HG03575 (cell line): Measurements from ENCODE around the gene CA5A.
"Not testable (repeated sequence)": the region's sequence is repeated elsewhere in the genome, so short reads cannot be mapped to it uniquely, and the experiment has no call there.

Experiments used
- ATAC-seq: cut with Tn5 transposase; IDR thresholded peaks from one replicate; pipeline ENCODE4 v1.9.1; 2021; ENCODE audit not compliant: unreplicated experiment, insufficient number of reproducible peaks, low FRiP score; ENCODE audit errors: extremely low read depth

The CA5A gene

DNA sequence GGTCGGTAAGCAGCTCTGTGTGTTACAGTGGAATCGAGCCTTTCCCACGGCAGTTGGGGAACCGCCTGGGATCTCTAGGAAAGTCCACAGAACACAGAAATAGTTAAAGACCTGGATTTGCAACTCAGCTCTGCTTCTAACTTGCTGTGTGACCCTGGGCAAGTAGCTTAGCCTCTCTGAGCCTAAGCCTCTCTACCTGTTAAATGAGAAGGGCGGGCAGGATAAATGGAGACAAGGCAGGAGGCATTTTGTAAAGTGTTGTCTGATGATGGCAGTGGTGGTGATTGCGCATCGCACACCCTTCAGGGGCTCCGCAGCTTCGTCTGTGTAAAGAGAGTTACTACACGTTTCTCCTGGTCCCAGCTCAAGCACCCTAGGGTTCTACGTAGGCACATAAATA, 28.2 kb downstream of the CA5A start:
- ATAC-seq = not testable (repeated sequence)

DNA sequence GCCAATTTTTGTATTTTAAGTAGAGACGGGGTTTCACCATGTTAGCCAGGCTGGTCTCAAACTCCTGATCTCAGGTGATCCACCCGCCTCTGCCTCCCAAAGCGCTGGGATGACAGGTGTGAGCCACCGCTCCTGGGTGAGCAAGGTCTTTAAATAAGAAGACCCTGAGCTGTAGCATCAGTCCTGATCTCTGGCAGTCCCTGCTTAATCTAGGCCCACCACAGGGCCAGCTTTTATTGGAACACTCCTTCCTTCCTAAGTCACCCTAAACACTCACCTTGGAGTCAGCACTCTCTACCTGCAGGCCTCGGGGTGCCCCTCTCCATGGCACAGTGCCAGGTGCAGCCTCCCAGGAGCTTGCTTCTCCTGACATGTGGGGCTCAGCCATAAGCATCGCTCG, 30.8 kb downstream of the CA5A start:
- ATAC-seq = not testable (repeated sequence)

DNA sequence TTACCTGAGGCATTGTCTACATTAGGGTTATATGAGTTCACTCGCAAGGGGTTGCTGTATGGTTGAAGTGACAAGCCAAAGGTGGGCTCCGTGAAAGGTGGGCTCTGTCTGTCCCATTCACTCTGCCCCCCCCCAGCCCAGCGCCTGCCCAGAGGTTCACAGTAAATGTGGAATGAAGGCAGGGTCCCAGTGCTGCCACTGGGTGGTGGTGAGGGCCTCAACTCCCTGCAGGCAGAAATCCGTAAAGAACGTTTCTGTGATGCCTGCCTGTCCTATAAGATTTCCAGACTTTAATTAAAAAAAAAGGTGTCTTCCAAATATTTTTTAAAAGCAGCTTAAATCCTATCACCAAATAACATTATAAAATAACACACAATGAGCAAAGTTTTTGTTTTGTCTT, 31.4 kb downstream of the CA5A start:
- not testable (repeated sequence) for ATAC-seq

DNA sequence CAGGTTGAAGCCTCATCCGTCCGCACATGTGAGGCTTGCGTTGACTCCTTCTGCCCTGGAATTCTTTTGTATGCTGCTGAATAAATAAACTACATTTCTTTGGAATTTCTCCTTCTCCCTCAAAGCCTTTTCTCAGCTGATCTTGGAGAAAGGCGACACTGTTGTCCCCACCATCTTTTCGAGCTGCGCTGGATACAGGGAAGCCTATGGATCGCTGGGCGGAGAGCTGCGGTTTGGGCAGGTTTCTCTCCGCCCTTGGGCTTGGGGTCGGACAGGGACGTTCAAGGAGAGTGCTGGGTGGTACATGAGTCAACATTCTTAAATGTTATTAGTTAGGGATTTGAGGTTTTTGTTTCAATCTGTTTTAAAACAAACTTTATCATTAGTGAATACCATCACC, 35.8 kb downstream of the CA5A start:
- ATAC-seq = not testable (repeated sequence)

DNA sequence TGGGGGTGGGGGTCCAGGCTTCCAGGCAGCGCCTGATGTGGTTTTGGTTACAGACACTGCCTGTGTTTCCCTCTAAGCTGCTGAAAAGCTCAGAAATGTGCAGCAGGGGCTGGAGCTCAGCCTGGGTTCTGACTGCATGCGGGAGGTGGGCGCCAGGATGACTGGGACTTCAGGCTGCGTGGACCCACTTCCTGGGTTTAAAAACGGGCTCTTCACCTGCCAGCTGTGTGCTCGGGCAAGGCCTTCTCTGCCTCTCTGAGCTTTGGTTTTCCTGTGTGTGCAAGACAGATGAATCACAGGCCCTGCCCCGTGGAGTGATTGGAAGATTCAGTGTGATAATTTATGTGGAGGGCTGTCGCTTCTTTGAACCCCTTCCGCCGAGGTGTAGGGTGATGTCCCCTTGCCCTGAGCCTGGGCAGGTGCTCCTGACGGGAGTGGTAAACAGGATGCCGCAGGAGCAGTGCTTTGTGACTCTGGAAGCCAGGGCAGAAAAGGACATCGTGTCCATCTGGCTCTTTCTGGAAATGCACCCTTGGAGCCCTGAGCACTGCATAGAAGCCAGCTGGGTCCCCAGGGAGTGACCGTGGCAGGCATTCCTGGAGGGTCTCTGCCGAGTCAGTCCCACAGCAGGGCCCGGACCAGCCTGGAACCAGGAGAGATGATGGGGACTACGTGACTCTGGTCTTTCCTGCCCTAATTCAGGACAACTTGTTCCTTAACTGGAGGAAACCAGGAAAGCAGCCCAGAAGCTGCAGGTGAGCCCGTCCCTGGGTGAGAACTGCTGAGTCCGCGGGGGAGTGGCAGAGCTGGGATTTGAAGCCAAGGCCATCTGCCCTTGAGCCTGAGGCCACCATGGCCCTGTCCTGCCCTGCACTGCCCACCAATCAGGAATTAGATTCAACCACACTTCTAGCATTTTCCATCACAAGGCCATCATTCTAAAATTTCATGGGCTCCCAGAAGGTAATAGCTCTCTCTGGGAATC, 38.5 kb downstream of the CA5A start:
- no peak for ATAC-seq

DNA sequence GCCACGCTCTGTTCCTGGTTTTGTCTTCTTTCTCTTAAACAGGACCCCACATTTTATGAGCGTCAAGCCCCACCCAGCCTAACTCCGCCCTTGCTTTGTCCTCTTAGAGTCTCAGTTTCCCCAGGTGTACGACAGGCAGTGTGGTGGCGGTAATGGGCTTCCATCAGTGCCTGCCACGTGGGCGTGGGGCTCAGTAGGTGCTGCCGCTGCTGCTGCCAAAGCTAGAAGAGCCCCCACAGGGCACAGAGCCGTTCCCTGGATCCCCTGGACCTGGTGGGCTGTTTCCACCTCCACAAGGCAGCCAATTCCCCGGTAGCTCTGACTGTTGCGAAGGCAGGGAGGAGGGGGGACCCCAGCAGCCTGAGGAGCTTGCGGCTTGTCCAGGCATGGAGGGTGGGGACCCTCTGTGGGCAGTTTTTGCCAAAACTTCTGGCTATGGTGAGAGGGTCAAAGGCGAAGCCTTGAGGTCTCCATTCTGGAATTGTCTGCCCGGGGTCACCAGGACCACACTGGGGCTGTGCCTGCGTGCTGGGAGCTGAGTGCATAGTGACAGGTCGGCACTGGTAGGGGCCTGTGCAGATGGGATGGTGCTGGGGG, 39.3 kb downstream of the CA5A start:
- not testable (repeated sequence) for ATAC-seq

DNA sequence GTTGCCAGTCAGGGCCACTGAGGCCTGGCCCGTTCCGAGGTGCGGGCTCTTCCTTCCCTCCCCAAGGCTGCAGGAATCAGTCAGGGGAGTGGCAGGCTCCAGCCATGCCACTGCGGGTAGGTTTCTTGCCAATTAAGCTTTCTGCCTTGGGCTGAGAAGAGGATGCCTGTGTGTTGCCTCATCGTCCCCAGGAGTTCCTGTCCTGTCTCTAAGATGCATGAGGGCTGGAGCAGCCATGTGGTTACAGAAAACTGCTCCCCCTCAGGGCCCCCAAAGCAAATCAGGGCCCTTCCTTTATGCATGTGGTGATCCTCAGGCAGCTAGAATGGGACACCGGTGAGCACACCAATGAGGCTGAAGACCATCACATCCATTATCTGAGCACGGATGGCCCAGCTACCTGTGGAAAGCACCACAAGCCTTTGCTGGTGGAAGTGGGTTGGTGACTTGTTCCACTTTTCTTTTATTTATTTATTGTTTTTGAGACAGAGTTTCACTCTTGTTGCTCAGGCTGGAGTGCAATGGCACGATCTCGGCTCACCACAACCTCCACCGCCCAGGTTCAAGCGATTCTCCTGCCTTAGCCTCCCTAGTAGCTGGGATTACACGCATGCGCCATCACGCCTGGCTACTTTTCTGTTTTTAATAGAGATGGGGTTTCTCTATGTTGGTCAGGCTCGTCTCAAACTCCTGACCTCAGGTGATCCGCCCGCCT, 40.0 kb downstream of the CA5A start:
- ATAC-seq = not testable (repeated sequence)

DNA sequence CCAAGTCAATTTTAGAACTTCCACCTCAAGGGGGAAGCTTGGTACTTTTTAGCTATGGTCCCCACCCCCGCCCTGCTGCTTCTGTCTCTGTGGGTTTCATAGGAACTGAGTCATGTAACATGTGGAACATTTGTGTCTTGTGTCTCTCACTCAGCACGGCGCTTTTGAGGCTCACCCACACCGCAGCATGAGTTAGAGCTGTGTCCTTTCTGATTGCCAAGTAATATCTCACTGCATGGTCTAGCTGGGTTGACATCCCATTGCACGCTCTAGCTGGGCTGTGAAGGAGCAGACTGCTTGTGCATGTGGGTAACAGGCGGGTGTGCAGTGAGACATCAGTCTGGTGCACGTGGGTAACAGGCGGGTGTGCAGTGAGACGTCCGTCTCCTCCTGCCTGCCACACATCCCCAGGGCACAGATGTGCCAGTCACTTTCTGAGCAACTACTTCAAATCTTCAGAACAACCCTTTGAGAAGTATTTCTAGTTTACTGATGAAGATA, 40.6 kb downstream of the CA5A start:
- ATAC-seq = no peak

DNA sequence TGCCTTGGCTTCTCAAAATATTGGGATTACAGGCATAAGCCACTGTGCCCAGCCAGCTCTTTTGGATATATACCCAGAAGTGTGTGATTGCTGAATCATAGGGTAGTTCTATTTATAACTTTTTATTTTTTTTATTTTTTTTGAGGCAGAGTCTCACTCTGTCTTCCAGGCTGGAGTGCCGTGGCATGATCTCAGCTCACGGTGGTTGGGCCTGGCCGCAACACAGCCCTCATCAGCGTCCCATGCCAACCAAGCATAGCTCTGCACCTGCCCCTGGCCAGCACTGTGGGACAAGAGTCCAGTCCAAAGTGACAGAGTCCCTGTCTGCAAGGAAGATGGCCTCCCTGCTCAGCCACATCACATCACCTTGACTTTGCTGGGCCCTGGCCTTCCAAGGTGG, 42.3 kb downstream of the CA5A start:
- not testable (repeated sequence) for ATAC-seq

DNA sequence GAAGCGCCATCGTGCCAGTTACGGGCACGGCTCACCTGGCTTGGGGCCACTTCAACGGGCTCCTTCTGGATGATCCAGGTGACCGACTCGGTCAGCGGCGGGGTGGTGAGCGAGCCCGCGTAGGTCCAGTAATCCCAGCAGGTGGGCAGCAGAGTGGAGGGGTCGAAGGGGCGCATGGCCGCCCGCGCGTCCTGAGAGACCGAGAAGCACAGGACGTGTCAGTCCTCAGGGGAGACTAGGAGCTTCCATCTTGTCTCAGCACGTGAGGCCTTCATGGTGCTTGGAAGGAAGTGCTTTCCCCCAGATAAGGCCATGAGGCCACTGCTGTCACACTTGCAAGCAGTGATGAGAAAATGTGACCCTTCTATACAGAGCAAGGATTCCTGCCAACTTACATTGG, 44.6 kb downstream of the CA5A start:
- no peak for ATAC-seq

DNA sequence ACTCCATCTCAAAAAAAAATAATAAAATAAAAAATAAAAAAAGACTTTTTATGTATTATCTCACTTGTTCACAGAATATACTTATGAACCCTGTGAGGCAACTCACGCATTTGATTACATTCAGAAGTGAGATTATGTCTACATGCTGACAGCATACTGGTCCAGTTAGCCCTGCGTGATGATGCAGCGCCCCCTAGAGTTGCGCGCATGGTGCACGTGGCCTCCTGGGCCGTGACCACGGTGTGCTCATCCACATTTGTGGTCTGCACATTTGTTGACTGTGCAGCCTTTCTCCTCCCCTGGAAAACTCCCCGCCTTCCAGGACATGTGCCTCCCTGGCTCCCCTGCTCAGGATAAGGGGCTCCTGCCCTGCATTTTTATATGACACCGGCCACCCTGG, 46.6 kb downstream of the CA5A start:
- not testable (repeated sequence) for ATAC-seq

DNA sequence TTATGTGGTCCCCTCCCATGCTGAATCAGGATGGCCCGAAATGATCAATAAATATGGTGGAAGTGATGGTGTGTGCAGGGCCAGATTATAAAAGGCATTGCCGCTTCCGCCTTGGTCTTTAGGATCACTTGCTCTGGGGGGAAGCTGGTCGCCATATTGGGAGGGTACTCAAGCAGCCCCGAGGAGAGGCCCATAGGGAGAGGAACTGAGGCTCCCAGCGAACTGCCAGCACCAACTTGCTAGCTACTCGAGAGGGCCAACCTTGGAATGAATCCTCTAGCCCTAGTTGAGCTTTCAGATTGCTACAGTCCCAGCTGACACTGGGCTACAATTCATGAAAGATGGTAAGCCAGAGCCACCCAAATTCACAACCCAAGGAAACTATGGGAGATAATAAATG, 48.0 kb downstream of the CA5A start:
- not testable (repeated sequence) for ATAC-seq

DNA sequence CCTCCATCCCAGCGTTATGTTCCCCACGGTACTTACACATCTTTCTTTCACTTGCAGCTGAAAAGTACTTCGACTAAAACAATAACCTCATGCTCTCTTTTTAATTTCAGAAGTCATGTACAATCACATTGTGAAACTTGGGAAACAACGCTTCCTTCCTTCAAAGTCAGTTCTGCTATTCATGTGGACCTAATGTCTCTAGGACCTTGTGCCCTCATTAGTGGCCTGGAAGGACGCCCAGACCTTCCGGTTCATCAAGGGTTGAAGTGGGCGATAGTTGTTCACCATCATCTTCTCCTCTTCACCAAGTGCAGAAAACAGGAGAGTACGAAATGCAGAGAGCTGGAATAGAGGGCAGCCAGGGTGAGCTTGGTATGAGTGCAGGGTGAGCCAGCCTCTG, 48.4 kb downstream of the CA5A start:
- not testable (repeated sequence) for ATAC-seq

DNA sequence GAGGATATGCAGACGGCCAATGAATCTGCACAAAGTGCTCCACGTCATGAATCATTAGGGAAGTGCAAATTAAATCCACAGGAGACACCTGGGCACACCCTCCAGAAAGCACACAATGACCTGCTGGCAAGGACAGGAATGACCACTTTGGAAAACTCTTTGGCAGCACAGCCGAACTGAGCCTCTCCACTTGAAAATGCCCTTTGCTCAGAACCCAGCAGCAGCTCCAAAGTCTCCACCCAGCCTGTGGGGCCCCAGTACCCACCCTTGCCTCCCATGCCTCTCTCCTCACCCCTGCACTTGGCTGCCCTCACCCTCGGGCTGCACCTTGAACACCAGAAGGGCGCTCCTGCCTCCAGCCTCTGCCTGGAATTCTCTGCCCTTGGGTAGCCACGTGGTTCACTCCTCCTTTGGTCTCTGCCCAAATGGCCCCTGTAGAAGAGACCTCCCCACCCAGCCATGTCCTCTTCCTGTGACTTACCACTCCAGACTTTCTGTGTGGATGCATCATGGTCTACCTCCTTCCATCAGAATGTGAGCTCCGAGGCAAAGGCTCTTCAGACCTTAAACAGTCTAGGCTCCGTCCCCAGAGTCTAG, 50.9 kb downstream of the CA5A start:
- ATAC-seq = not testable (repeated sequence)

DNA sequence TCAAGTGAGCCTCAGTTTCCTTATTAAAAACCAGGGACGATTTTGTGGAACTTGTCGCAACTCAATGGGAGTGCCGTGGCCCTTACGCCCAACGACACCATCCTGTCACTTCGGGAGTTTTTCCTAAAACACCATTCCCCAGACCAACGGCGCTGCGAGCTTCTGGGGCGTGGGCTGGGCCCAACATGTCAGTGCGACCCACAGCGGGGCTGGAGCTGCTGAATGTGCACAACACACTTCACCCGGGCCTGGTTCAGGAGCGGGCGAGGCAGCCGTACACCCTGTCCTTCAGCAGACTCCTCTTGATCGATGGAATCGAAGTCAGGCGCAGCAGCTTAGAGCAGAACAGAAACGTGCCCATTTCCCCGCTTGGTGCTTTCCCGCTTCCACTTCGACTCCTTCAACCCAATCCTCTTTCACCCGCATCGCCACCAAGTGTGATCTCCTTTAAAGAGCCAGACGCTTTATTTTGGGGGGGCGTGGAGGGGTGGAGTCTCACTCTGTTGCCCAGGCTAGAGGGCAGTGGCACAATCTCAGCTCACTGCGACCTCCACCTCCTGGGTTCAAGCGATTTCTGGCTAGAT, 53.8 kb downstream of the CA5A start:
- no peak for ATAC-seq

DNA sequence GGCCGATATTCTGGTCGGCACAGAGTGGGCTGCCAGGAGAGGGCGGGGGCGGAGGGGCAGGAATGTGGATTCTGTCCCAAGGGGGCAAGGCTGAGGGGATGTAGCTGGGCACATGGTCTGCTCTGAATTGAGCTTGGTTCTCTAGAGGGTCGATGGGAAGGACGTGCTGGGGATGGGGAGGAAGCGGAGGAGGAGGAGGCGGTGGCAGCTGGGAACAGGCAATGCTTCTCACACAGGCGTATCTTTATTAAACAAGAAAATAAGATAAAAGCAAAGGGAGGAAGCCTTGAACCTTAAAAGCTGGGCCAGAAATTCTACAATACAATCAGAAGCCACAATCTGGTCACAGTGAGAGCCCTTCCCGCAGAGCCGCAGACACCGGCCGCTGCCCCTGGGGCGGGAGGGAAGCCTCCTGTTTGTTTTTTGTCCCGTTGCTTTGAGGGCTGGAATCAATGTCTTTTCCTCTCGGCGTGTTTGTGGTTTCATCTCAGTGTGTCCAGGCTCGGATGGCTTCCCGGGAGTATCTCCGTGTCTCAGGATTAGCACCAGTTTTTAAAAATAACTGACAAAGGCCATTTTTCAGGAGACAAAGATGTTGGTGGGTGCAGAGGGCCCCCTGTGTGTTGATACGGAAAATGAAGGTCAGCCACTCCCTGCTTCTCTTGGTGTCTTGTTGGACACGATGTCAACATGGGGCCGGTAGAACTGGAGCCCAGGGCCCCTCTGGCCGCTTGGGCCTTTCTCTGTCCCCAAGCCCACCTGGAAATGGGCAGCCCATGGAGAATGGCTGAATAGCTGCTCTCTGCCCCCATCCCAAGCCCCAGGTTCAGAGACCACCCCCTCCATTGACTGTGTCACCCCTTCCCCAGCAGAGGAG, 54.8 kb downstream of the CA5A start:
- ATAC-seq = no peak

DNA sequence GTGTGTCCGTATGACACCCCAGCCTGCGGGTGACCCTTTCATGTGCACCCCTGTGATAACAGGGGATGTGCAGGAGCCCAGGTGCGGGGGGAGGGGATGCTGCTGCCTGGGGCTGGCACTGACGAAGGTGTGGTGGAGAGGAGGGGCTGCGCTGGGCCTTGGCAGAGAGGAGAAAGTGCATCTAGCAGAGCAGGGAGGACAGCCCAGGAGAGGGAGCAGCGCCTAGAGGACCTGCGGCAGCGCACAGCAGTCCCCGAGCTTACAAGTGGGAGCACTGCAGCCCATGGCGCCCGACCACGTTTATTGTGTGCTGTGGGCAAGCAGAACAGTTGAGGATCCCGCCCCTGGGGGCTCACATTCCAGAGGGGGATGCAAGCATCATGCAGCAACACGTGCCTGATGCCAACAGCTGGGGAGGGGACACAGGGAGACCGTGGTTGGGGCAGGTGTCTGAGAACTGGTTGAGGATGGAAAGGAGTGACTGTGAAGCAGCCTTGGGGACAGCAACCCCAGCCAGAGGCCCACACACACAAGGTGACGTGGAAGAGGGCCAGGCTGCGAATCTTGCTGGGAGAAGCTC, 56.1 kb downstream of the CA5A start:
- ATAC-seq = no peak
